Skeletal muscle tissue (tissue), 4 donors: ENCODE data around the gene SUSD3. TPM values are rescaled to one million over a fixed set of nuclear protein-coding genes. Genes with fewer than 3 reads are reported as not detected.

ENCODE experiments used
- H3K27ac ChIP-seq: one replicate; pipeline ENCODE4 v1.7.0; 2013; ENCODE audit warnings: mild to moderate bottlenecking, low read depth, low read length, inconsistent platforms
- H3K27me3 ChIP-seq, 3 donors: one replicate each; pipeline ENCODE4 v1.7.0; 2013; ENCODE audit warnings: low read length in 3 of 3; ENCODE audit not compliant: control insufficient read depth in 3 of 3, insufficient read depth in 3 of 3
- H3K36me3 ChIP-seq, 3 donors: one replicate each; pipeline ENCODE4 v1.7.0; 2013; ENCODE audit warnings: low read length in 3 of 3; ENCODE audit not compliant: control insufficient read depth in 3 of 3, insufficient read depth in 3 of 3
- H3K4me1 ChIP-seq, 3 donors: one replicate each; pipeline ENCODE4 v1.7.0; 2013; ENCODE audit warnings: low read length in 3 of 3, mild to moderate bottlenecking in 3 of 3; ENCODE audit not compliant: control insufficient read depth in 3 of 3, insufficient read depth in 3 of 3
- H3K4me3 ChIP-seq, 3 donors: one replicate each; pipeline ENCODE4 v1.7.0; 2013; ENCODE audit warnings: low read length in 3 of 3
- H3K9ac ChIP-seq, 3 donors: one replicate each; pipeline ENCODE4 v1.7.0; 2013; ENCODE audit warnings: low read length in 3 of 3, mild to moderate bottlenecking in 3 of 3, moderate library complexity in 2 of 3, low read depth in 1 of 3
- H3K9me3 ChIP-seq, 3 donors: one replicate each; pipeline ENCODE4 v1.7.0; 2013; ENCODE audit warnings: low read length in 3 of 3; ENCODE audit not compliant: control insufficient read depth in 3 of 3
- total RNA-seq: library from RNA; depleted of rRNA; stranded (reverse); fragments of >200 nt; gene quantifications from one replicate; pipeline ENCODE4 v1.2.3, GENCODE V29; 2014
- donor health status: Osteomylitis.

SUSD3 gene
- total RNA-seq, 1 donor from 2014 or later, result 2.6 TPM

DNA sequence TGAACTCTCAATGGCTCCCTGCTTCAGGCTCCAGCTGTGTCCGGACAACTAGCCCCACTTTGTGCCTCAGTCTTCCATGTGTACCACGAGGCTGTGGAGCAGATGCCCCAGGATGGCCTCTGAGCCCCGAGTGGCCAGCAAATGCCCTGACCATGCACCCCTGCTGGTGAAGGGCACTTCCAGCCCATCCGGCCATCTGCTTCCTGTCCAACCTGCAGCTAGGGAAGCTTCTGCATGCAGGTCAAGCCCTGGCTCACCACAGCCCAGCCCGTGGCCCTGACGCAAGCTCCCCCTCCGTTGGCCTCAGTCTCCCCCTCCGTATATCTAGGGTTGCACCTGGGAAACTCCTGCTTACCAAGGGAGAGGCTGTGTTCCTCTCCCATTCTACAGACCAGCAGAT is 70.8 kb downstream of the SUSD3 start:
- Histone ChIP-seq H3K4me3 (peak overlapping the region in 1 of 3 donors; percentile 27), H3K27me3 (no peaks in the 10 kb centered on the region), H3K4me1 (peaks cover 70 to 77% (median 75%) of the 10 kb centered on the region in 3 donors), H3K27ac (peak overlapping the region; percentile 94), H3K36me3 (peaks cover 4 to 11% (median 7%) of the 10 kb centered on the region in 3 donors), H3K9ac (peak overlapping the region; percentile 50 to 61 (median 57)), H3K9me3 (no peaks in the 10 kb centered on the region)

DNA sequence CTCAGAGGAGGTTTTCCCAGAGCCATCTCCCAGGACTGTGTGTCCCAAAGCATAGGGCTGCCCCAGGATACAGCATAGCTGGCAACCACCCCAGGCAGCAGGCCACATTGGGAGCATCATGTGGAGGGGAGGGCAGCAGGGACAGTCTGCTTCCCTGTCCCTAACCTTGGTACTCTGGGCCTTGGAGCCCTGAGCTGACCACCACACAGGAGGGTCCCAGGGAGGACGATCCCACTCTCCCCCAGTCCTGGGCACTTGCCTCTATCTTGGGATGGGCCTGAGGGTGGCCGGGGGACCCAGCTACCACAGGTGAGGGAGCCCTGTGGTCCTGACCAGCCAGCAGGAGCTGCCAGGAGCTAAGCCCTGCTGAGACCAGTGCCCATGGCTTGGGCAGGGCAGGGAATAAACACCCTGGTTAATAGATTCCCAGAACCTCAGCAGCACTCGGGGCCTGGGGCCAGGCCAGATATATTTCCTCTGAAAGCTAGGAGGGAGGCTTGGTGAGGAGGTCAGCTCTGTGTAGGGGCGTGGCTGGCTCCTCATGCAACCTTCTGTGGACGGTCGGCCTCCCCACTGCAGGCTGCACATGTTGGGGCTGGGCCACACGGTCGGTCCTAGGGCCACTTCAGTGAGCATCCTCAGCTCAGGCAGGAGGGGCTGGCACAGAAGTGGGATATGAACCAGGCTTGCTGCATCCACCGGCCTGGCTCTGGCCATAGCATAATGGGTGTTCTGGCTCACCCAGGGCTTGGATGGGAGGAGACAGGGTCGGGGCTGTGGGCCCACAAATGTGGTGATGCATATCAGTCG is 71.4 kb downstream of the SUSD3 start:
- Histone ChIP-seq H3K9me3 (no peaks in the 10 kb centered on the region), H3K27me3 (no peaks in the 10 kb centered on the region), H3K9ac (peak overlapping the region; percentile 50 to 57 (median 51)), H3K27ac (peak overlapping the region; percentile 94), H3K36me3 (peaks cover under 1 to 6% (median 2%) of the 10 kb centered on the region in 3 donors), H3K4me3 (peak overlapping the region in 1 of 3 donors; percentile 27), H3K4me1 (peaks cover 76 to 83% (median 80%) of the 10 kb centered on the region in 3 donors)

DNA sequence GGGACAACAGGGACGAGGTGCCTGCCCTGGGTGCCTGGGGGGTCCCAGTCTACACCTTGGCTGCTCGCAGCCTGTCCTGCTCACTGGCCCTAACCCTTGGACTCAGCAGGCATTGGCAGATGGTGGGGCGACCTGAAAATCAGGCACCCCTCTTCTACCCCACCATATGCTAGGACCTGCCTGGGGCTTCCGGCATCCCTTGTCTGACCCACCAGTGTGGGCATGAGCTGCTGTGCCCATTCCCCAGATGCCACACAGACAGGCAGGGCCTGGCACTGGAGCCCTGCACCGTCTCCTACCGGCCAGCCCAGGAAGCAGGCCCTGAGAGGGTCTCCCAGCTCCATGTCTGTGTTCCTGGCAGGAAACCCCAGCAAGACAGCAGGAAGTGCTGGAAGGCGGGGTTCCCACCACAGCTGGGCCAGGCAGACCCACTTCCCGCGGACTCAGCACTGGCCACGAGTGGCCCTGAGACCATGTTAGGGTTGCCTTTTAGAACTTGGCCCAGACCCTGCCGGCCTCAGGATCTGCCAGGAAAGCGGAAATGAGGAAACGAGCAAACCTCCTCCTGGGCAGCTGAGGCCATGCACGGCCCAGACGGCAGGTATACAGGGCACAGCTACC is 72.5 kb downstream of the SUSD3 start:
- peaks cover 0 to 2% (median 0%) of the 10 kb centered on the region in 3 donors for H3K36me3 ChIP-seq
- no peaks in the 10 kb centered on the region for H3K9me3 ChIP-seq
- peak overlapping the region; percentile 94 for H3K27ac ChIP-seq
- peak overlapping the region; percentile 27 to 57 (median 51) for H3K9ac ChIP-seq
- H3K4me1 ChIP-seq, result peaks cover 86 to 89% (median 87%) of the 10 kb centered on the region in 3 donors
- no peaks in the 10 kb centered on the region for H3K27me3 ChIP-seq
- H3K4me3 ChIP-seq, result peak overlapping the region in 2 of 3 donors; percentile 41 to 91

DNA sequence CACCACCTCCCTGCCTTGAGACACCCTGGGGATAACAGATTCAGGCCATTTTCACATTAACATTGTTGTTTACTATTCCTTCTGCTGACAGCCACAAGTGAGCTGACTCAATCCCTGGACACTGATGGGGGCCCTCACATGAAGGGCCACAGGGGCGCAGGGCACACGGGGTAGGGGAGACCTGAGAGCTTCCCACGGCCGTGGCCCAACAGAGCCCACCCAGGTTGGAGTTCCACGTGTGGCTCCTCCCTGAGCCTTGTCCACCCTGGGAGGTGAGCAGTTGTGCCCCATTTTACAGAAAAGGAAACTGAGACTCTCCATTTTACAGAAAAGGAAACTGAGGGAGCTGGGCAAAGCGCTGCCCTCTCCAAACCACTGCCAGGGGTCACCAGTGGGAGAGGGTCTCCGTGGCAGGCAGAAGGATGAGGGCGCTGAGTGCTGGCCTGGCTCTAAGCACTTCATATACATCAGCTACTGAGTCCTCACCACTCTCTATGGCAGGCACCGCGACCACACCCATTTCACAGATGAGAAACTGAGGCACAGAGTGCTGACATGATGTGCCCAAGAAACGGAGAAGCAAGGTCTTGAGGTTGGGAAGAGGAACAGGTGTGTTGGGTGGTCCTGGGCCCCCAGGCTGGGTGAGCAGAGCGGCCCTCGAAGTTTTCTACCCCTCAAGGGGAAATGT is 73.2 kb downstream of the SUSD3 start:
- peak overlapping the region in 2 of 3 donors; percentile 41 to 91 for H3K4me3 ChIP-seq
- H3K4me1 ChIP-seq, result peaks cover 84 to 87% (median 84%) of the 10 kb centered on the region in 3 donors
- H3K27me3 ChIP-seq, result no peaks in the 10 kb centered on the region
- H3K9ac ChIP-seq, result peak overlapping the region; percentile 27 to 96 (median 58)
- no peaks in the 10 kb centered on the region for H3K36me3 ChIP-seq
- H3K9me3 ChIP-seq, result no peaks in the 10 kb centered on the region
- H3K27ac ChIP-seq, result peak overlapping the region; percentile 94

DNA sequence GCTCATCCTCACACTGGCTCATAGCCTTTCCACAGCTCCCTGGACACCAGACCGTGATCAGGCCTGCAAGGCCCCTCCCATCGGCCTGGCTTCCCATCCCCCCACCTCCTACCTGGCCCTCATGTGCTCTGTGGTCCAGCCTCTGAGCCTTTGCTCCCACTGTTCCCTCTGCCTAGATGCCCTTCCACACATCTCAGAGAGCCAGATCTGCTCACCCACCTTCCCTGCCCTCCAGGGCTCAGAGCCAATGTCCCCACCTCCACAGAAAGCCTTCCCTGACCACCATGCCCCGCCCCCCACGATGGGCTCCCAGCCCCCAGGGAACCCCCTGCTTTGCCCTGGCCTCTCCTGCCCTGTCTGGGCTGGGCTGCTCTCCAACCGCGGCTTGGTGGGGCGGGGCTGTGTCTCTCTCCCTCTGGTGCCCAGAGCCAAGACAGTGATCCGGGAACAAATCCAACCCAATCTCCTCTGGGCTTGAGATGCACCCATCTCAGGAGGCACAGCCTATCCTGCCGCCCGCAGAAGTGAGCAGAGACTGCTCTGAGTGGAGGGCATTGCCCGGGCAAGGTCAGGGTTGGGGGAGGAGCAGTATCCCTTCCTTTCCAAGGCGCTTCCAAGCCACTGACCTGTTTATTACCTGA is 73.9 kb downstream of the SUSD3 start:
- peak overlapping the region; percentile 81 to 91 (median 82) for H3K4me3 ChIP-seq
- peaks cover 78 to 81% (median 78%) of the 10 kb centered on the region in 3 donors for H3K4me1 ChIP-seq
- H3K9me3 ChIP-seq, result no peaks in the 10 kb centered on the region
- H3K9ac ChIP-seq, result peak overlapping the region; percentile 91 to 96 (median 96)
- no peaks in the 10 kb centered on the region for H3K27me3 ChIP-seq
- H3K36me3 ChIP-seq, result no peaks in the 10 kb centered on the region
- peak overlapping the region; percentile 94 for H3K27ac ChIP-seq

DNA sequence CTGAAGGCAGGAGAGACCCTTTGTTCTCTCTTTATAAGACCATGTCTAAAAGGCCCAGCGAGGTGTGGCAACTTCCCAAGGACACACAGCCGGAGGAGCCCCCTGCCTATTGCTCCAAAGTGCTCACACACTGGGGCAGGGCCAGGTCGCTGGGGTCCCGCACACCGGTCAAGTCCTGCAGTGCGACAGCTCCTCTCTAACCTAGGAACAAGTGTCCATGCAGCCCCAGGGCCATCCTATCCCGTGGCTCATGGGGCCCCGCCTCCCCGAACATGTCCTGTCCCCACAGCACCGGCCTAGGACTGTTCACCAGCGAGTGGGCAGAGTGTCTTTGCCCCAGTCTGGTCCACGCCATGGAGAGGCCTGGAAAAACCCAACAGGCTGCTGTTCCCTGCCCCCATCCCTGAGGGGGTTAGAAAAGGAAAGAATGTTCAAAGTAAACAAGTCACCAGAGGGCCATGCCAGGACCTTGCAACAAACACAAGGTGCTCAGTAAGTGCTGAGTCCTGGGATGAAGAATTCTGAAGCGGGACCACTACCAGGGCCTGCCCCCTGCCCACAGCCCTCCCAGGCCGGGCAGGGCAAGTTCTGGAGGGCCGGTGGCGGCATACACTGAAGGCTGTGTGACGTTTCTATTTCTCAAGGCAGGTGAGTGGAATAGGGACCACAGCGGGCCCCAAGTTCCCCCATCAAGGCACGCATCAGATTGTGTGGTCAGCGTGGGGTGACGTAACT is 74.6 kb downstream of the SUSD3 start:
- peak overlapping the region; percentile 81 to 91 (median 82) for H3K4me3 ChIP-seq
- H3K4me1 ChIP-seq, result peaks cover 71 to 74% (median 71%) of the 10 kb centered on the region in 3 donors
- no peaks in the 10 kb centered on the region for H3K27me3 ChIP-seq
- H3K27ac ChIP-seq, result peak overlapping the region; percentile 94
- H3K9ac ChIP-seq, result peak overlapping the region; percentile 91 to 96 (median 96)
- no peaks in the 10 kb centered on the region for H3K36me3 ChIP-seq
- H3K9me3 ChIP-seq, result no peaks in the 10 kb centered on the region

DNA sequence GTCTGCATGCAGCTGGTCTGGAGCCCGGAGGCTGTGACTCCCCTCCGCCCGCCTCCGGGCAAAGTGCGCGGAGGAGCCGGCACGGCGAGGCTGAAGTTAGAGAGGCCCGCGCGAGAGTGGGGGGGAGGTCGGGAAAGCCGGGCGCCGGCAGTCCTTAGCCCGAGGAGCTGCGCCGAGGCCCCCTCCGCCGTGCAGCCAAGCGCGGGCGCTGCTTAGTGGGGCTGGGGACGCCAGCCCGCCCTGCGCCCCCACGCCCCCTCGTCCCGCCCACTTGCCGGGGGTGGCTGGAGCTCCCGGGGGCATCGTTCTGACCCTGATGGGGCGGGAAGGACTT is 75.1 kb downstream of the SUSD3 start:
- Histone ChIP-seq H3K27me3 (no peaks in the 10 kb centered on the region), H3K9ac (peak overlapping the region; percentile 91 to 96 (median 96)), H3K4me3 (peak overlapping the region; percentile 81 to 91 (median 82)), H3K27ac (peak overlapping the region; percentile 94), H3K9me3 (no peaks in the 10 kb centered on the region), H3K36me3 (no peaks in the 10 kb centered on the region), H3K4me1 (peaks cover 65 to 69% (median 65%) of the 10 kb centered on the region in 3 donors)

DNA sequence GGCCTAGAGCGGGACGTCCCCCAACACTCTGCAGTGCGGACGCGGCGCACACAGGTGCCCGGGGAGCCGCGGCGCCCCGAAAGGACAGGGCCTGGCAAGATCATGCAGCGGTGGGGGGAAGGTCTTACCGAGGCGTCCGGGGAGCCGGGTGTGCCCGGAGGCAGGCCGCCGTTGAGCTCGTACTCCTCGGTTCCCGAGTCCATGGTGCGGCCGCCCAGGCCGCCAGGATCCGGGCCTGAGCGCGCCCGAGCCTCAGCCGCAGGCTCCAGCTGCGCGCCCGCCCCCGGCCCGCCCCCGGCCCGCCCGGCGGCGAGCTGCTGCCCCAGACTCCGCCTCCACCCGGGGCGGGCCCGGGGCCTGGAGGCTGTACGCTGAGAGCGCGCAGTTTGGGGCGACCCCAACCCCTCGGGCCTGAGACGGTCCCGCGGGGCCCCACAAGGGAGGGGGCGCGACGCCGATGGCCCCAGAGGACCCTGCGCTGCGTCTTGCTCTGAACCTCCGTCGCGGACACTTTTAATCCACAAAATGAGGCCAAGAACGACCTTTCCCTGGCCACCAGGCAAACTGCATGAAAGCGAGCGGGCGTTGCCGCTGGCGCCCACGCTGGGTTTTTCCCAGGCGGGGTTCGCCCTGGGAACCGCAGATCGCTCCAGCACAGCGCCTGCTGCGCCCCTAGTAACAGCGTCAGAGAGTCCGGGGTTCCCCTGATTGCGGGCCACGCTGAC is 75.7 kb downstream of the SUSD3 start, which contains the start of gene NINJ1:
TSS of gene NINJ1 (minus strand) at position 237 of the 725 bp plus-strand sequence. CDS start at position 203, 34 bp downstream.
- Histone ChIP-seq H3K4me3 (peak within 1 kb of the TSS; percentile 81 to 91 (median 82)), H3K27me3 (no peaks in the 10 kb centered on the region), H3K9me3 (no peaks in the 10 kb centered on the region)

More for the DNA sequence above, 75.7 kb downstream of the SUSD3 start, which contains the start of gene NINJ1:
- H3K27ac ChIP-seq, result peak within 1 kb of the TSS; percentile 94
- peaks cover 60 to 64% (median 60%) of the 10 kb centered on the region in 3 donors for H3K4me1 ChIP-seq
- H3K9ac ChIP-seq, result peak within 1 kb of the TSS; percentile 91 to 96 (median 96)
- no peaks in the 10 kb centered on the region for H3K36me3 ChIP-seq
